GM19455 (cell line): ENCODE results near the gene LAMA4.
"Not testable (repeated sequence)": the region's sequence is repeated elsewhere in the genome, so short reads cannot be mapped to it uniquely, and the experiment has no call there.

ENCODE experiments used
- ATAC-seq: cut with Tn5 transposase; IDR thresholded peaks from one replicate; pipeline ENCODE4 v1.9.1; 2021; ENCODE audit not compliant: unreplicated experiment

Gene LAMA4

GRCh38 chr6:112216662-112217551, 37.5 kb downstream of the LAMA4 start:
- no peak for ATAC-seq

- no peak for ATAC-seq
Measured at GRCh38 chr6:112215488-112216284, 38.7 kb downstream of the LAMA4 start.

- no peak for ATAC-seq
Measured at GRCh38 chr6:112214739-112215269, 39.6 kb downstream of the LAMA4 start.

GRCh38 chr6:112210852-112211251, 43.5 kb downstream of the LAMA4 start:
- no peak for ATAC-seq

GRCh38 chr6:112209131-112209530, 45.2 kb downstream of the LAMA4 start:
- ATAC-seq = no peak

GRCh38 chr6:112207776-112208175, 46.6 kb downstream of the LAMA4 start:
- ATAC-seq = no peak

- no peak for ATAC-seq
Measured at GRCh38 chr6:112207131-112207530, 47.2 kb downstream of the LAMA4 start.

- ATAC-seq = no peak
Measured at GRCh38 chr6:112206110-112206458, 48.3 kb downstream of the LAMA4 start.

GRCh38 chr6:112205427-112206109, 48.8 kb downstream of the LAMA4 start:
- ATAC-seq = no peak

GRCh38 chr6:112204350-112204706, 50.0 kb downstream of the LAMA4 start:
- ATAC-seq = no peak

GRCh38 chr6:112203577-112204349, 50.6 kb downstream of the LAMA4 start:
- ATAC-seq = peak; percentile 66

- ATAC-seq = peak; percentile 89
Measured at GRCh38 chr6:112202639-112203341, 51.6 kb downstream of the LAMA4 start.

GRCh38 chr6:112200185-112200914, 54.0 kb downstream of the LAMA4 start:
- ATAC-seq = not testable (repeated sequence)

GRCh38 chr6:112199001-112199403, 55.4 kb downstream of the LAMA4 start:
- ATAC-seq = no peak

- ATAC-seq = no peak
Measured at GRCh38 chr6:112198582-112198981, 55.8 kb downstream of the LAMA4 start.

GRCh38 chr6:112197636-112198035, 56.7 kb downstream of the LAMA4 start:
- ATAC-seq = no peak

GRCh38 chr6:112196306-112196705, 58.1 kb downstream of the LAMA4 start:
- ATAC-seq = no peak

- no peak for ATAC-seq
Measured at GRCh38 chr6:112195166-112195565, 59.2 kb downstream of the LAMA4 start.

- ATAC-seq = no peak
Measured at GRCh38 chr6:112194511-112194910, 59.9 kb downstream of the LAMA4 start.
